Small intestine (tissue), 7 donors: Measurements from ENCODE around the gene IPO11. TPM values are rescaled to one million over a fixed set of nuclear protein-coding genes. Genes with fewer than 3 reads are reported as not detected.

ENCODE experiments used
- DNase-seq, 2 donors: peaks; one replicate each; pipeline versions ENCODE4 v3.0.0 to v3.0.0-alpha.2; 2013
- FAIRE-seq: peaks from 2 replicates; lab custom pipeline; 2012; peaks lifted over from hg19 to GRCh38; lab: Jason Lieb, UNC
- H3K27ac ChIP-seq, 3 donors: one replicate each; pipeline ENCODE4 v1.5.1; 2013; ENCODE audit warnings: low read length in 2 of 3, mild to moderate bottlenecking in 2 of 3, control low read depth in 1 of 3, inconsistent platforms in 1 of 3, low read depth in 1 of 3, moderate library complexity in 1 of 3
- H3K27me3 ChIP-seq, 3 donors: one replicate each; pipeline ENCODE4 v1.6.1; 2013; ENCODE audit warnings: low read length in 3 of 3, inconsistent platforms in 1 of 3; ENCODE audit not compliant: control insufficient read depth in 3 of 3, insufficient read depth in 3 of 3
- H3K36me3 ChIP-seq, 3 donors: one replicate each; pipeline ENCODE4 v1.6.1; 2013; ENCODE audit warnings: low read length in 3 of 3, inconsistent platforms in 1 of 3, low read depth in 1 of 3, mild to moderate bottlenecking in 1 of 3, moderate library complexity in 1 of 3; ENCODE audit not compliant: control insufficient read depth in 3 of 3, insufficient read depth in 2 of 3
- H3K4me1 ChIP-seq, 3 donors: one replicate each; pipeline ENCODE4 v1.6.1; 2013; ENCODE audit warnings: low read length in 2 of 3, inconsistent platforms in 1 of 3, low read depth in 1 of 3, mild to moderate bottlenecking in 1 of 3, moderate library complexity in 1 of 3; ENCODE audit not compliant: control insufficient read depth in 3 of 3, insufficient read depth in 2 of 3
- H3K4me3 ChIP-seq, 3 donors: one replicate each; pipeline ENCODE4 v1.5.1; 2013; ENCODE audit warnings: low read length in 3 of 3, control low read depth in 1 of 3, inconsistent platforms in 1 of 3, low read depth in 1 of 3, mild to moderate bottlenecking in 1 of 3, moderate library complexity in 1 of 3
- H3K9me3 ChIP-seq, 2 donors: one replicate each; pipeline ENCODE4 v1.6.1; 2013; ENCODE audit warnings: low read depth in 1 of 2, low read length in 1 of 2; ENCODE audit not compliant: control insufficient read depth in 2 of 2, insufficient read depth in 1 of 2
- WGBS, 3 donors: extraction: QIAGEN DNeasy Blood & Tissue Kit; methylation state at CpG; one replicate each; pipeline ENCODE4 v1.1.7; 2013; 5-methylcytosine and 5-hydroxymethylcytosine counted together
- polyA plus RNA-seq, 4 donors: library from polyadenylated mRNA; stranded (reverse) in 3 of 4; unstranded in 1 of 4; fragments of 200-250 nt in 3 of 4; fragments of 120-200 nt in 1 of 4; gene quantifications; one replicate each; pipeline versions ENCODE4 v1.2.1 to v1.2.3, GENCODE V29; 2013
- donor health status: healthy with polysubstance abuse.
- donor health status: control.
- donor health status: control.
- donor health status: Bipolar disorder and iron deficiency.
- donor health status: healthy.

Gene IPO11
- polyA plus RNA-seq, 4 donors = 4.7 to 19.6 (median 10.9) TPM

- FAIRE-seq (no peak), DNase-seq (no peak)
- WGBS, 3 donors = 62 to 85% (median 73%) methylated on average over 1 of the region's 1 CpG
- Histone ChIP-seq H3K4me1 (no peaks in the 10 kb centered on the region), H3K4me3 (no peak overlapping the region), H3K27me3 (no peaks in the 10 kb centered on the region), H3K36me3 (peaks cover 0 to 15% (median 0%) of the 10 kb centered on the region in 3 donors), H3K9me3 (no peaks in the 10 kb centered on the region), H3K27ac (no peak overlapping the region)
Observed at GRCh38 chr5:62489471-62489870, 76.9 kb downstream of the IPO11 start.

- Histone ChIP-seq H3K4me1 (no peaks in the 10 kb centered on the region), H3K4me3 (no peak overlapping the region), H3K9me3 (no peaks in the 10 kb centered on the region), H3K27ac (no peak overlapping the region), H3K36me3 (peaks cover 0 to 21% (median 3%) of the 10 kb centered on the region in 3 donors), H3K27me3 (no peaks in the 10 kb centered on the region)
- DNase-seq (no peak), FAIRE-seq (no peak)
- WGBS, 3 donors = 94 to 100% (median 97%) methylated on average over 1 of the region's 1 CpG
Observed at GRCh38 chr5:62494772-62495171, 82.2 kb downstream of the IPO11 start.

DNA sequence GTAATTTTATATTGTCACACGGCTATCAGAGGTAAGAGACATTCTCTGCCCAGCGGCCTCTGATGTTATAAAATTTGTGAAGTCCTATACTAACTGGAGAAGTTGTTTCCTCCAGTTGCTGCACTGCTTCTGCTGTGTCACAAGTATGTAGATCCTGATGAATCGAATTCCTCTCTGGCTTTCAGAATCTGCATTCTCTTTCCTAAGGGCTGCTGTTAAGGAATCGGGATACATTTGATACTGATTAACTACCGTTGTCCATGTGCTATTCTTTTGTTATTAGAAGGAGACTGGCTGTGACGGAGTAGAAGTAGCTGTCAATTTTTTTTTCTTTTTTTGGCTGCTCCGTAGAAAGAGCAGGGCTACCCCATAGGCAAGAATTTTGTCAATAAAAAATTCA lies 84.3 kb downstream of the IPO11 start:
- peaks cover 0 to 21% (median 3%) of the 10 kb centered on the region in 3 donors for H3K36me3 ChIP-seq
- H3K9me3 ChIP-seq = no peaks in the 10 kb centered on the region
- WGBS, 3 donors = 93 to 96% (median 96%) methylated on average over 7 of the region's 7 CpGs

GRCh38 chr5:62498961-62499360 lies 86.4 kb downstream of the IPO11 start:
- Histone ChIP-seq H3K36me3 (peaks cover 0 to 16% (median 3%) of the 10 kb centered on the region in 3 donors), H3K9me3 (no peaks in the 10 kb centered on the region), H3K27ac (no peak overlapping the region), H3K27me3 (no peaks in the 10 kb centered on the region), H3K4me1 (no peaks in the 10 kb centered on the region), H3K4me3 (no peak overlapping the region)
- no peak for DNase-seq
- FAIRE-seq = no peak
- WGBS, 3 donors = 86 to 96% (median 91%) methylated on average over 9 of the region's 9 CpGs

More for the DNA sequence above, 84.3 kb downstream of the IPO11 start:
- no peaks in the 10 kb centered on the region for H3K27me3 ChIP-seq
- FAIRE-seq (no peak), DNase-seq (no peak)
- no peak overlapping the region for H3K27ac ChIP-seq
- no peaks in the 10 kb centered on the region for H3K4me1 ChIP-seq
- H3K4me3 ChIP-seq = no peak overlapping the region

GRCh38 chr5:62499756-62500155 lies 87.2 kb downstream of the IPO11 start:
- H3K9me3 ChIP-seq = no peaks in the 10 kb centered on the region
- H3K27ac ChIP-seq = no peak overlapping the region
- DNase-seq (no peak), FAIRE-seq (no peak)
- 95 to 98% (median 96%) methylated on average over 4 of the region's 4 CpGs for WGBS, 3 donors
- no peak overlapping the region for H3K4me3 ChIP-seq
- no peaks in the 10 kb centered on the region for H3K27me3 ChIP-seq
- no peaks in the 10 kb centered on the region for H3K4me1 ChIP-seq
- H3K36me3 ChIP-seq = peaks cover 0 to 16% (median 3%) of the 10 kb centered on the region in 3 donors

GRCh38 chr5:62502456-62503101 lies 90.0 kb downstream of the IPO11 start:
- Histone ChIP-seq H3K4me3 (no peak overlapping the region), H3K27ac (no peak overlapping the region), H3K27me3 (no peaks in the 10 kb centered on the region), H3K36me3 (peaks cover 0 to 7% (median 0%) of the 10 kb centered on the region in 3 donors), H3K9me3 (no peaks in the 10 kb centered on the region), H3K4me1 (no peaks in the 10 kb centered on the region)
- no peak for DNase-seq
- 94 to 96% (median 95%) methylated on average over 10 of the region's 10 CpGs for WGBS, 3 donors
- FAIRE-seq = no peak

DNA sequence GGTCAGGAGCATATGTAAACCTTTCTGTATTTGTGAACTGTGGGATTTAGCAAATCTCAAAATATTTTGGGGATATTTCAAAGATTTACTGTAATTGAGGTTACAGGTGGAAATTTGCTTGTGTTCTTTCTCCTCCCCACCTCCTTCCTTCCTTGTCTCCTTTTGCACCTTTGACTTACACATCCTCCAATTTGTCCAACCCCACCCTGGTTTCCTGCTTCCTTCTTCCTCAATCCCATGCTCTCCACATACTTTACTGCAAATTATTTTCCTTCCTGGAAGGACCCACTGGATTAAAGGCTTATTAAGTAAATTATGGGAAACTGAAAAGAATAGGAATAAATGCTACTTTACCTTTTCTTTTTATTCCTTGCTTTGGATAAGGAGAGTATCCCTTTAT lies 91.6 kb downstream of the IPO11 start:
- peaks cover 0 to 9% (median 0%) of the 10 kb centered on the region in 3 donors for H3K36me3 ChIP-seq
- no peak overlapping the region for H3K4me3 ChIP-seq
- FAIRE-seq = no peak
- H3K27me3 ChIP-seq = no peaks in the 10 kb centered on the region
- H3K4me1 ChIP-seq = no peaks in the 10 kb centered on the region
- H3K9me3 ChIP-seq = no peaks in the 10 kb centered on the region
- no peak overlapping the region for H3K27ac ChIP-seq
- peak in 1 of 2 donors; percentile 4 for DNase-seq

DNA sequence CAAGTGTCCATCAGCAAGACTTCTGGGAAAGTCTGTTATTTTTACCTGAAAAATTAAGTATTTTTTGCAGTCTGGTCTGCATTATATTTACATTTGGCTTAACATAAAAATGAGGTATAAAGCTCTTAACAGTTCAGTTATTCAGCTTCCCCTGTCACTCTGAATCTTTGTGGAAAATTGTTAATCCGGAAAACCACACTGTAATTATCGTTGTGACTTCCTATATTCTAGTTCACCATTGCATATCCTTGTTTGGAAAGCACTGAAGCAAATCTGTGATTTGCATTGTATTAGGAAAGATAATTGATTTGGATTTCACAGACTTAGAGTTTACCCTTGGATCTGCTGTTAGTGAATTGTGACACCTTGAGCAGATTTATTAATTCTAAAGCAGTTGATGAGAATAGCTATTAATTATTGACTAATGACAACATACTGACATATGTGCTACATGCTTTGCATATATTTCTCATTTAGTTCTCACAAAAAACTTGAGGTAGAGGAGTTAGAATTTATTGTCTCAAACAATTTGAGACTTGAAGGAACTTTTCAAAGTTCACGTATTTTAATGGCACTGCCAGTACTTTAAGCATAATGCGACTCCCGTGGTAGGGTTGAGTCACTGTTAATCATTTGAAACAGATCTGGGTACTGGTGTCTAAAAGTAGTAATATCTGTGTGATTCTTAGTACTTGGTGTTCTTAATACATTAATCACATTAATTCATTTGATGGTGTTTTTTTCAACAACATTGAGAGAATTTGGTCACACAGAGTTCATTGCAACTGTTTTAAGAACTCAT lies 94.3 kb downstream of the IPO11 start:
- H3K4me1 ChIP-seq = no peaks in the 10 kb centered on the region
- FAIRE-seq (no peak), DNase-seq (no peak)
- H3K4me3 ChIP-seq = no peak overlapping the region
- H3K9me3 ChIP-seq = no peaks in the 10 kb centered on the region
- peaks cover 0 to 8% (median 0%) of the 10 kb centered on the region in 3 donors for H3K36me3 ChIP-seq
- no peaks in the 10 kb centered on the region for H3K27me3 ChIP-seq
- 91 to 92% (median 91%) methylated on average over 5 of the region's 5 CpGs for WGBS, 3 donors
- H3K27ac ChIP-seq = no peak overlapping the region
